Lower leg skin (tissue), 3 donors: ENCODE measurements around the gene DOCK1.

ENCODE experiments used
- CTCF ChIP-seq, 3 donors: fragments of 450-650 bp; IDR thresholded peaks; one replicate each; pipeline ENCODE4 v1.5.1; 2016; ENCODE audit warnings: antibody characterized with exemption in 3 of 3, mild to moderate bottlenecking in 3 of 3, moderate library complexity in 2 of 3
- POLR2A ChIP-seq, 2 donors: fragments of 450-650 bp; IDR thresholded peaks; one replicate each; pipeline ENCODE4 v1.6.1; 2016 to 2017; ENCODE audit warnings: antibody characterized with exemption in 2 of 2, mild to moderate bottlenecking in 1 of 2, moderate library complexity in 1 of 2

- no peak for TF ChIP-seq CTCF (IDR thresholded peaks at IDR 0.05)
- TF ChIP-seq POLR2A (IDR thresholded peaks at IDR 0.05) = no peak
Measured at GRCh38 chr10:126908729-126909128, 3.5 kb downstream of the DOCK1 start.
